Adrenal gland (tissue), 12 donors: ENCODE results near the gene SCGN. TPM values are rescaled to one million over a fixed set of nuclear protein-coding genes. Genes with fewer than 3 reads are reported as not detected.

ENCODE experiments used
- DNase-seq, 7 donors: peaks; one replicate each; pipeline ENCODE4 v3.0.0-alpha.2; 2019 to 2020
- H3K27ac ChIP-seq, 5 donors: fragments of 200-600 bp; sonication (generic) in 4 of 5; 1 replicate in 3 of 5; 2 replicates in 2 of 5; pipeline versions ENCODE4 v1.5.1 to v1.8.0; 2016 to 2020; ENCODE audit warnings: mild to moderate bottlenecking in 1 of 5
- H3K27me3 ChIP-seq: fragments of 200-600 bp; 2 replicates; pipeline ENCODE4 v1.8.0; 2021
- H3K36me3 ChIP-seq, 2 donors: fragments of 200-600 bp; replicated peaks in 1 of 2; 1 replicate in 1 of 2; 2 replicates in 1 of 2; pipeline versions ENCODE4 v1.5.1 to v1.8.0; 2018 to 2022
- H3K4me1 ChIP-seq, 2 donors: fragments of 200-600 bp; replicated peaks in 1 of 2; 1 replicate in 1 of 2; 2 replicates in 1 of 2; pipeline versions ENCODE4 v1.5.1 to v1.8.0; 2018 to 2021
- H3K4me3 ChIP-seq, 4 donors: fragments of 200-600 bp; sonication (generic) in 3 of 4; one replicate each; pipeline ENCODE4 v1.5.1; 2016 to 2018
- H3K9me3 ChIP-seq, 3 donors: fragments of 200-600 bp; sonication (generic) in 1 of 3; replicated peaks in 1 of 3; 1 replicate in 2 of 3; 2 replicates in 1 of 3; pipeline versions ENCODE4 v1.5.1 to v1.8.0; 2016 to 2021
- CTCF ChIP-seq, 6 experiments: fragments of 450-650 bp in 4 of 6; fragments of 200-600 bp in 2 of 6; sonication (generic) in 1 of 6; IDR thresholded peaks; 1 replicate in 5 of 6; 2 replicates in 1 of 6; pipeline versions ENCODE4 v1.5.1 to v1.8.0; 2016 to 2021; ENCODE audit warnings: antibody characterized with exemption in 6 of 6, mild to moderate bottlenecking in 2 of 6, moderate library complexity in 1 of 6
- POLR2A ChIP-seq, 2 donors: fragments of 450-650 bp; IDR thresholded peaks; one replicate each; pipeline ENCODE4 v1.6.1; 2017; ENCODE audit warnings: antibody characterized with exemption in 2 of 2, mild to moderate bottlenecking in 2 of 2, moderate library complexity in 1 of 2
- WGBS, 4 donors: extraction: QIAGEN DNeasy Blood & Tissue Kit in 2 of 4; methylation state at CpG; one replicate each; pipeline versions ENCODE4 v1.1.5 to v1.1.7; 2013 to 2017; 5-methylcytosine and 5-hydroxymethylcytosine counted together
- intact Hi-C, 2 donors: fragments of 100-400 bp; cut with DNase I; formaldehyde crosslinking; loops; one replicate each; pipeline versions ENCODE4 v1.14.1 to v1.15.0; 2022 to 2023
- polyA plus RNA-seq, 3 donors: library from polyadenylated mRNA; stranded (reverse); fragments of 200-250 nt in 2 of 3; fragments of 350-450 nt in 1 of 3; fragmentation: Illumina TruSeq in 1 of 3; extraction: RNeasy Lipid Tissue Mini Kit (QIAGEN cat#74804) in 1 of 3; gene quantifications; one replicate each; pipeline ENCODE4 v1.2.3, GENCODE V29; 2013 to 2014
- total RNA-seq, 9 donors: library from RNA; depleted of rRNA in 4 of 9; stranded (reverse); fragments of >200 nt in 4 of 9; fragments of 120-200 nt in 1 of 9; fragmentation: NEBNext Ultra II Directional in 1 of 9; extraction: Animal tissue kit (Norgen Biotek cat#: 25700) in 1 of 9; gene quantifications; one replicate each; pipeline versions ENCODE4 v1.1.0 to v1.2.4, GENCODE V29; 2013 to 2023
- donor health status: healthy with polysubstance abuse.
- donor health status: Bipolar disorder and iron deficiency.
- donor health status: DM: yes; HTN: yes; CAD: no.
- donor health status: DM: no; HTN: no; CAD: no.
- donor health status: DM: no; HTN: no; CAD: no.
- donor health status: DM: yes; HTN: yes; CAD: no.

Gene SCGN
- total and polyA plus RNA-seq, 12 donors, result 0.19 to 3.7 (median 1.3) TPM

- WGBS, 4 donors, result 87 to 100% (median 91%) methylated on average over 4 of the region's 4 CpGs
- no peak overlapping the region for H3K27ac ChIP-seq
- no peaks in the 10 kb centered on the region for H3K4me1 ChIP-seq
- no peaks in the 10 kb centered on the region for H3K9me3 ChIP-seq
- no peaks in the 10 kb centered on the region for H3K36me3 ChIP-seq
- DNase-seq, result no peak
- TF ChIP-seq CTCF (IDR thresholded peaks at IDR 0.05) (no peak), POLR2A (IDR thresholded peaks at IDR 0.05) (no peak)
- intact Hi-C loops, result no loop called here
- no peak overlapping the region for H3K4me3 ChIP-seq
- no peaks in the 10 kb centered on the region for H3K27me3 ChIP-seq
These were observed 47.6 kb downstream of the SCGN start for GRCh38 chr6:25699649-25700048.

GRCh38 chr6:25700761-25701160 lies 48.7 kb downstream of the SCGN start:
- Histone ChIP-seq H3K27ac (no peak overlapping the region), H3K9me3 (no peaks in the 10 kb centered on the region), H3K27me3 (no peaks in the 10 kb centered on the region), H3K4me1 (no peaks in the 10 kb centered on the region), H3K4me3 (no peak overlapping the region), H3K36me3 (no peaks in the 10 kb centered on the region)
- no peak for DNase-seq
- intact Hi-C loops, result no loop called here
- TF ChIP-seq CTCF (IDR thresholded peaks at IDR 0.05) (no peak), POLR2A (IDR thresholded peaks at IDR 0.05) (no peak)
- 82 to 95% (median 90%) methylated on average over 2 of the region's 2 CpGs for WGBS, 4 donors

GRCh38 chr6:25701807-25702206 lies 49.8 kb downstream of the SCGN start:
- no peak for TF ChIP-seq CTCF (IDR thresholded peaks at IDR 0.05)
- TF ChIP-seq POLR2A (IDR thresholded peaks at IDR 0.05), result no peak
- intact Hi-C loops, result no loop called here
- H3K9me3 ChIP-seq, result no peaks in the 10 kb centered on the region
- no peaks in the 10 kb centered on the region for H3K27me3 ChIP-seq
- WGBS, 4 donors, result 87 to 98% (median 91%) methylated on average over 3 of the region's 3 CpGs
- H3K27ac ChIP-seq, result no peak overlapping the region
- DNase-seq, result no peak
- H3K4me1 ChIP-seq, result no peaks in the 10 kb centered on the region
- no peaks in the 10 kb centered on the region for H3K36me3 ChIP-seq
- no peak overlapping the region for H3K4me3 ChIP-seq

GRCh38 chr6:25703005-25703404 lies 51.0 kb downstream of the SCGN start:
- no peaks in the 10 kb centered on the region for H3K4me1 ChIP-seq
- H3K4me3 ChIP-seq, result no peak overlapping the region
- DNase-seq, result no peak
- no peaks in the 10 kb centered on the region for H3K9me3 ChIP-seq
- intact Hi-C loops, result no loop called here
- WGBS, 4 donors, result 79 to 97% (median 83%) methylated on average over 3 of the region's 3 CpGs
- H3K27ac ChIP-seq, result no peak overlapping the region
- no peaks in the 10 kb centered on the region for H3K27me3 ChIP-seq
- TF ChIP-seq POLR2A (IDR thresholded peaks at IDR 0.05), result no peak
- no peak for TF ChIP-seq CTCF (IDR thresholded peaks at IDR 0.05)
- H3K36me3 ChIP-seq, result no peaks in the 10 kb centered on the region
